K562 (cell line): ENCODE measurements around the gene RASL10B. TPM values are rescaled to one million over a fixed set of nuclear protein-coding genes. Genes with fewer than 3 reads are reported as not detected.
"Not testable (repeated sequence)": the region's sequence is repeated elsewhere in the genome, so short reads cannot be mapped to it uniquely, and the experiment has no call there.

ENCODE experiments used
- ATAC-seq: fragments of 200-7000 bp; cut with Tn5 transposase; 3 replicates; pipeline ENCODE4 v1.9.1; 2020; ENCODE audit warnings: moderate library complexity
- BruUV-seq: library from RNA; stranded (reverse); fragments of 400-500 nt; replicated peaks from 2 replicates; lab custom pipeline; 2021; lab: Mats Ljungman, UMichigan
- CTCF ChIA-PET: fragments of 300-600 bp; formaldehyde crosslinking; extraction: SDS; loops from one replicate; lab custom pipeline; 2021; ENCODE audit warnings: low intra/inter-chr PET ratio; lab: Yijun Ruan, JAX
- POLR2A ChIA-PET: fragments of 300-600, 350-650 bp; sonication (Branson Sonifier 250); formaldehyde crosslinking; extraction: SDS; loops from one replicate; lab custom pipeline; 2021; ENCODE audit warnings: antibody characterized with exemption, inconsistent platforms; lab: Yijun Ruan, JAX
- DNase-seq, 4 experiments: peaks; one replicate each; pipeline versions ENCODE4 v3.0.0 to v3.0.0-alpha.2; 2011 to 2018; ENCODE audit warnings: low spot score in 3 of 4, mixed read lengths in 3 of 4; ENCODE audit errors: extremely low read depth in 1 of 4
- FAIRE-seq: peaks from 2 replicates; lab custom pipeline; 2011; peaks lifted over from hg19 to GRCh38; lab: Jason Lieb, UNC
- H2AFZ ChIP-seq: 2 replicates; pipeline ENCODE4 v1.6.0; 2011; ENCODE audit warnings: low read depth, low read length, control low read depth, inconsistent platforms
- H3K27ac ChIP-seq: fragments of 200-600 bp; 3 replicates; pipeline ENCODE4 v1.8.0; 2011; ENCODE audit warnings: low read depth, mild to moderate bottlenecking, control low read depth, inconsistent platforms, low read length, moderate library complexity, mixed read lengths; ENCODE audit errors: extremely low read depth
- H3K27me3 ChIP-seq, 2 experiments: fragments of 300-600 bp in 1 of 2; 2 replicates in 1 of 2; 3 replicates in 1 of 2; pipeline versions ENCODE4 v1.6.0 to v1.8.0; 2011; ENCODE audit warnings: inconsistent platforms in 2 of 2, low read length in 2 of 2, mild to moderate bottlenecking in 1 of 2, mixed read lengths in 1 of 2, moderate library complexity in 1 of 2; ENCODE audit not compliant: control insufficient read depth in 2 of 2, insufficient read depth in 2 of 2
- H3K36me3 ChIP-seq: fragments of 300-600 bp; 3 replicates; pipeline ENCODE4 v1.8.0; 2011; ENCODE audit warnings: mild to moderate bottlenecking, low read length, inconsistent platforms; ENCODE audit not compliant: control insufficient read depth, insufficient read depth
- H3K4me1 ChIP-seq, 2 experiments: fragments of 200-600 bp in 1 of 2; replicated peaks in 1 of 2; 2 replicates in 1 of 2; 3 replicates in 1 of 2; pipeline versions ENCODE4 v1.5.1 to v1.8.0; 2011; ENCODE audit warnings: inconsistent platforms in 2 of 2, low read length in 2 of 2, mild to moderate bottlenecking in 1 of 2, mixed read lengths in 1 of 2, moderate library complexity in 1 of 2; ENCODE audit not compliant: control insufficient read depth in 2 of 2, insufficient read depth in 2 of 2
- H3K4me2 ChIP-seq: 2 replicates; pipeline ENCODE4 v1.6.1; 2011; ENCODE audit warnings: low read length, control low read depth, inconsistent platforms, mixed read lengths; ENCODE audit not compliant: insufficient read depth
- H3K4me3 ChIP-seq: fragments of 200-600 bp; sonication (generic), shearing (Covaris generic); 2 replicates; pipeline ENCODE4 v1.5.1; 2016; ENCODE audit warnings: control low read depth, inconsistent platforms
- H3K79me2 ChIP-seq: fragments of 200-600 bp; 3 replicates; pipeline ENCODE4 v1.8.0; 2011; ENCODE audit warnings: low read length, inconsistent platforms; ENCODE audit not compliant: control insufficient read depth, insufficient read depth
- H3K9ac ChIP-seq, 2 experiments: 2 replicates each; pipeline versions ENCODE4 v1.6.0 to v1.6.1; 2011; ENCODE audit warnings: low read depth in 2 of 2, low read length in 2 of 2, control low read depth in 1 of 2, inconsistent platforms in 1 of 2, mild to moderate bottlenecking in 1 of 2, mixed read lengths in 1 of 2; ENCODE audit not compliant: insufficient read depth in 1 of 2
- H3K9me1 ChIP-seq: one replicate; pipeline ENCODE4 v1.6.0; 2011; ENCODE audit warnings: inconsistent platforms, mild to moderate bottlenecking, low read length, moderate library complexity; ENCODE audit not compliant: control insufficient read depth, insufficient read depth
- H3K9me3 ChIP-seq: replicated peaks from 2 replicates; pipeline ENCODE4 v1.5.1; 2011; ENCODE audit warnings: low read depth, low read length, inconsistent platforms; ENCODE audit not compliant: control insufficient read depth, insufficient read depth
- H4K20me1 ChIP-seq: replicated peaks from 2 replicates; pipeline ENCODE4 v1.6.1; 2011; ENCODE audit warnings: low read length, inconsistent platforms, mixed read lengths; ENCODE audit not compliant: control insufficient read depth, insufficient read depth
- RBM25 ChIP-seq: fragments of 200-400 bp; formaldehyde crosslinking; IDR thresholded peaks from 2 replicates; pipeline ENCODE4 v1.6.1; 2018; ENCODE audit warnings: low read length, low read depth, moderate library complexity; ENCODE audit not compliant: severe bottlenecking
- ZNF778 ChIP-seq: fragments of 450-650 bp; formaldehyde crosslinking; IDR thresholded peaks from 2 replicates; pipeline ENCODE4 v1.4.0; 2020; ENCODE audit warnings: mild to moderate bottlenecking, moderate library complexity
- WGBS: fragments of 100-300 bp; shearing (Covaris generic); methylation state at CpG from one replicate; pipeline ENCODE4 v1.1.6; 2016; ENCODE audit warnings: low coverage, mixed read lengths; ENCODE audit not compliant: insufficient coverage; ENCODE audit errors: missing lambda C conversion rate; 5-methylcytosine and 5-hydroxymethylcytosine counted together
- in situ Hi-C: fragments of 300-500 bp; cut with MboI; formaldehyde crosslinking; loops from 4 replicates; pipeline ENCODE4 v1.15.0; 2018; ENCODE audit warnings: inconsistent platforms, mixed read lengths
- intact Hi-C: fragments of 100-400 bp; cut with micrococcal nuclease; formaldehyde crosslinking; loops from 2 replicates; pipeline ENCODE4 v1.14.2; 2022
- polyA plus RNA-seq, 8 experiments: library from polyadenylated mRNA; depleted of rRNA in 4 of 8; stranded (reverse) in 5 of 8; unstranded in 3 of 8; fragments of >200 nt; fragmentation: Nextera tagmentation in 2 of 8; fragmentation: Illumina TruSeq in 1 of 8; extraction: Ambion mirVana in 2 of 8; extraction: Trizol in 1 of 8; gene quantifications; 2 replicates each; pipeline versions ENCODE4 v1.2.1 to v1.2.3, GENCODE V29; 2011 to 2014; ENCODE audit warnings: inconsistent platforms in 1 of 8, missing spikeins in 1 of 8
- total RNA-seq, 7 experiments: library from RNA; depleted of rRNA in 6 of 7; stranded (reverse); fragments of >200 nt in 6 of 7; fragmentation: Illumina TruSeq in 2 of 7; extraction: Trizol in 2 of 7; gene quantifications; 2 replicates each; pipeline versions ENCODE4 v1.2.1 to v1.2.3, GENCODE V29; 2011 to 2021; ENCODE audit warnings: low replicate concordance in 1 of 7
- TF ChIP-seq, protein P1 (sequence below): fragments of 450-650 bp; IDR thresholded peaks from 2 replicates; pipeline ENCODE4 v1.7.1; 2018; ENCODE audit warnings: mild to moderate bottlenecking, low read depth; ENCODE audit not compliant: partially characterized antibody
- TF ChIP-seq, protein P2 (sequence below): fragments of 450-650 bp; formaldehyde crosslinking; conservative IDR thresholded peaks from 2 replicates; pipeline ENCODE4 v1.4.0; 2022; ENCODE audit warnings: mild to moderate bottlenecking, missing genetic modification characterization

Gene RASL10B
- total and polyA plus RNA-seq, 9 of the 15 experiments (the other 6 are each of a cell fraction or from before 2014, with no cell fraction given): 0.04 to 0.31 (median 0.14) TPM; not detected in 2

DNA sequence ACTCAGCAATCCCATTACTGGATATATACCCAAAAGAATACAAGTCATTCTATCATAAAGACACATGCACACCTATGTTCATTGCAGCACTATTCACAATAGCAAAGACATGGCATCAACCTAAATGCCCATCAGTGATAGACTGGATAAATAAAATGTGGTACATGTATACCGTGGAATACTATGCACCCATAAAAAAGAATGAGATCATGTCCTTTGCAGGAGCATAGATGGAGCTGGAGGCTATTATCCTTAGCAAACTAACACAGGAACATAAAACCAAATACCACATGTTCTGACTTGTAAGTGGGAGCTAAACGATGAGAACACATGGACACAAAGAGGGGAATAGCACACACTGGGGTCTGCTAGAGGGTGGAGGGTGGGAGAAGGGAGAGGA lies 28.1 kb upstream of the RASL10B start:
- H3K4me3 ChIP-seq, H4K20me1 ChIP-seq, FAIRE-seq, BruUV-seq, H2AFZ ChIP-seq, H3K9me1 ChIP-seq, DNase-seq, CTCF ChIA-PET, intact Hi-C loops, POLR2A ChIA-PET, ATAC-seq, H3K79me2 ChIP-seq, H3K27me3 ChIP-seq, H3K4me1 ChIP-seq, H3K9me3 ChIP-seq, in situ Hi-C loops, H3K4me2 ChIP-seq, H3K27ac ChIP-seq, H3K9ac ChIP-seq: not testable (repeated sequence)
- peaks cover 61% of the 10 kb centered on the region for H3K36me3 ChIP-seq
- peak; percentile 28 for TF ChIP-seq RBM25
- 91% methylated on average over 2 of the region's 2 CpGs for WGBS

DNA sequence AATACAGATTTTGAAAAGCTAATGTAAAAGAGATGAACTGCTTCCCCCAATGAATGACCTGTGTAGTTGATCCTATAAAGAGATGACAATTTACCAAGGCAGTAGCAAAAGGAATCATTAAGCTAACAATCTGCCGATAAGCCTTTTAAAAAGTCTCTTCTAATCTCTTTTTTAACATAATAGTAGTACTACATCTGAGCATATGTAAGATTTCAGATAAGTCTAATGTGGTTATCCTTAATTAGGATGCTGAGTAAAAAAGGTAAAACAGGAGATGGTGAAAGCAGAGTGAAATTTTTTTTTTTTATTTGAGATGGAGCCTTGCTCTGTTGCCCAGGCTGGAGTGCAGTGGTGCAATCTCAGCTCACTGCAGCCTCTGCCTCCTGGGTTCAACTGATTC lies 26.2 kb upstream of the RASL10B start:
- H3K27me3 ChIP-seq: no peaks in the 10 kb centered on the region
- H3K79me2 ChIP-seq: peaks cover 4% of the 10 kb centered on the region; the same call in 1 of the 3 replicates
- H4K20me1 ChIP-seq: no peaks in the 10 kb centered on the region
- no peak overlapping the region for H3K4me2 ChIP-seq
- H3K9me3 ChIP-seq: no peaks in the 10 kb centered on the region
- no peak for TF ChIP-seq ZNF778 (CRISPR knock-in tag)
- TF ChIP-seq, protein P1, sequence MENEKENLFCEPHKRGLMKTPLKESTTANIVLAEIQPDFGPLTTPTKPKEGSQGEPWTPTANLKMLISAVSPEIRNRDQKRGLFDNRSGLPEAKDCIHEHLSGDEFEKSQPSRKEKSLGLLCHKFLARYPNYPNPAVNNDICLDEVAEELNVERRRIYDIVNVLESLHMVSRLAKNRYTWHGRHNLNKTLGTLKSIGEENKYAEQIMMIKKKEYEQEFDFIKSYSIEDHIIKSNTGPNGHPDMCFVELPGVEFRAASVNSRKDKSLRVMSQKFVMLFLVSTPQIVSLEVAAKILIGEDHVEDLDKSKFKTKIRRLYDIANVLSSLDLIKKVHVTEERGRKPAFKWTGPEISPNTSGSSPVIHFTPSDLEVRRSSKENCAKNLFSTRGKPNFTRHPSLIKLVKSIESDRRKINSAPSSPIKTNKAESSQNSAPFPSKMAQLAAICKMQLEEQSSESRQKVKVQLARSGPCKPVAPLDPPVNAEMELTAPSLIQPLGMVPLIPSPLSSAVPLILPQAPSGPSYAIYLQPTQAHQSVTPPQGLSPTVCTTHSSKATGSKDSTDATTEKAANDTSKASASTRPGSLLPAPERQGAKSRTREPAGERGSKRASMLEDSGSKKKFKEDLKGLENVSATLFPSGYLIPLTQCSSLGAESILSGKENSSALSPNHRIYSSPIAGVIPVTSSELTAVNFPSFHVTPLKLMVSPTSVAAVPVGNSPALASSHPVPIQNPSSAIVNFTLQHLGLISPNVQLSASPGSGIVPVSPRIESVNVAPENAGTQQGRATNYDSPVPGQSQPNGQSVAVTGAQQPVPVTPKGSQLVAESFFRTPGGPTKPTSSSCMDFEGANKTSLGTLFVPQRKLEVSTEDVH: no peak
- TF ChIP-seq, protein P2, sequence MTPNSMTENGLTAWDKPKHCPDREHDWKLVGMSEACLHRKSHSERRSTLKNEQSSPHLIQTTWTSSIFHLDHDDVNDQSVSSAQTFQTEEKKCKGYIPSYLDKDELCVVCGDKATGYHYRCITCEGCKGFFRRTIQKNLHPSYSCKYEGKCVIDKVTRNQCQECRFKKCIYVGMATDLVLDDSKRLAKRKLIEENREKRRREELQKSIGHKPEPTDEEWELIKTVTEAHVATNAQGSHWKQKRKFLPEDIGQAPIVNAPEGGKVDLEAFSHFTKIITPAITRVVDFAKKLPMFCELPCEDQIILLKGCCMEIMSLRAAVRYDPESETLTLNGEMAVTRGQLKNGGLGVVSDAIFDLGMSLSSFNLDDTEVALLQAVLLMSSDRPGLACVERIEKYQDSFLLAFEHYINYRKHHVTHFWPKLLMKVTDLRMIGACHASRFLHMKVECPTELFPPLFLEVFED (CRISPR knock-in tag): no peak
- no peaks in the 10 kb centered on the region for H3K4me1 ChIP-seq
- intact Hi-C loops (no loop called here), in situ Hi-C loops (no loop called here)
- no peak overlapping the region for H2AFZ ChIP-seq
- ChIA-PET CTCF (no interaction called here), POLR2A (interaction anchor here (0.7 to 1.0 kb wide), 4 partner anchors 10 to 19 kb away, joined by 3 read pairs; no protein-coding TSS in a partner anchor)
- no peak for DNase-seq
- 100% methylated on average over 1 of the region's 1 CpG for WGBS
- H3K27ac ChIP-seq: no peak overlapping the region
- no peak overlapping the region for H3K9ac ChIP-seq
- H3K9me1 ChIP-seq: no peaks in the 10 kb centered on the region
- no TSS peak for BruUV-seq
- peaks cover 59% of the 10 kb centered on the region for H3K36me3 ChIP-seq
- H3K4me3 ChIP-seq: no peak overlapping the region
- ATAC-seq: no peak
- no peak for FAIRE-seq
